Dermis microvascular lymphatic vessel endothelial cell (primary cell): ENCODE data around the gene VPS26B. TPM values are rescaled to one million over a fixed set of nuclear protein-coding genes. Genes with fewer than 3 reads are reported as not detected.
"Not testable (repeated sequence)": the region's sequence is repeated elsewhere in the genome, so short reads cannot be mapped to it uniquely, and the experiment has no call there.

Experiments
- DNase-seq, 2 donors: peaks; one replicate each; pipeline versions ENCODE4 v3.0.0 to v3.0.0-alpha.2; 2010; ENCODE audit warnings: low read depth in 2 of 2
- total RNA-seq: library from RNA; depleted of rRNA; stranded (reverse); fragments of >200 nt; gene quantifications from 2 replicates; pipeline ENCODE4 v1.2.1, GENCODE V29; 2014

Gene VPS26B
- total RNA-seq, 1 donor from 2014 or later, result 20.4 TPM

DNA sequence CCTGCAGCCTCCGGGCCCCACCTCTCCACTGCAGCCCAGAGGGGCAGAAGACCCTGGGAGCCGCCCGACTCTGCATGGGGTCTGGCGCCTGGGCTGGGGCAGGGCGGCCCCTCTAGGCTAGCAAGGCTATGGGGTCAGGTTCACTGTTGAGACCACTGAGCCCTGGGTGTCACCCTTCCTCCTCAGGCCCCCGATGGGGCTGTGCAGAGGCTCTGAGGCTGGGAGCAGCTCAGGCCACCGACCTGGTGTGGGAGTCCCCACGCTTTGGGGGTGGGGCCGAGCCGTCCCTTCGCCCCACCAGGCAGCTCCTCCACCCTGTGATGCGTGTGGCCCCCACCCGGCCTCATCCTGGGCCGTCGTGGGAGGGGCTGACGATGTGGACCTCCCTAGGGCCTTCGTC, 57.2 kb downstream of the VPS26B start:
- DNase-seq, result not testable (repeated sequence)

GRCh38 chr11:134282121-134283045, 57.9 kb downstream of the VPS26B start:
- no peak for DNase-seq

GRCh38 chr11:134283461-134284230, 59.2 kb downstream of the VPS26B start:
- DNase-seq, result no peak

DNA sequence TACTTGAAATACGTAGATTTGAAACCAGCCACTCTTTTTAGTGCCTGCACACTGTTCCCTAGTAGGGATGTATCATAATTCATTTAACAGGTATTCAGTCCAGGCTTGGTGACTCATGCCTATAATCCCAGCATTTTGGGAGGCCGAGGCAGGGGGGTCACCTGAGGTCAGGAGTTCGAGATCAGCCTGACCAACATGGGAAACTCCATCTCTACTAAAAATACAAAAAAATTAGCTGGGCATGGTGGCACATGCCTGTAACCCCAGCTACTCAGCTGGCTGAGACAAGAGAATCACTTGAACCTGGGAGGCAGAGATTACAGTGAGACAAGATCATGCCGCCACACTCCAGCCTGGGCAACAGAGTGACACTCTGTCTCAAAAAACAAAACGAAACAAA, 59.9 kb downstream of the VPS26B start:
- not testable (repeated sequence) for DNase-seq

GRCh38 chr11:134287561-134287960, 63.1 kb downstream of the VPS26B start:
- no peak for DNase-seq

DNA sequence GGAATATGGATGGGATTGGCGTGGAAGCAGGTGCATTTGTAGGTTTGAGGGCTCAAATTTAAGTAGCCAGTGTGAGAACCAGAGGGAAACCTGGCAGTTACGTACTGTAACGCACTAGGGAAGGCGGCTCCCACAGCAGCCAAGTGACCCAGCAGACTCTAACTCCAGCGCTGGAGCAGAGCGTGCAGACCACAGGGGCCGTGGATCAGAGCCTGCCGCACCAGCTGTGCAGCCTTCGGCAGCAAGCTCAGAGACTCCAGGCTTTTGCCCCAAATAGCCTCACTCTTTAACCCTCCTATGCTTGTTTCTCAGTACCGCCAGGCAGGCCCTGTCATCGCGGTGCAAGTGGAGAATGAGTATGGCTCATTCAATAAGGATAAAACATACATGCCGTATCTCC, 64.0 kb downstream of the VPS26B start:
- no peak for DNase-seq

DNA sequence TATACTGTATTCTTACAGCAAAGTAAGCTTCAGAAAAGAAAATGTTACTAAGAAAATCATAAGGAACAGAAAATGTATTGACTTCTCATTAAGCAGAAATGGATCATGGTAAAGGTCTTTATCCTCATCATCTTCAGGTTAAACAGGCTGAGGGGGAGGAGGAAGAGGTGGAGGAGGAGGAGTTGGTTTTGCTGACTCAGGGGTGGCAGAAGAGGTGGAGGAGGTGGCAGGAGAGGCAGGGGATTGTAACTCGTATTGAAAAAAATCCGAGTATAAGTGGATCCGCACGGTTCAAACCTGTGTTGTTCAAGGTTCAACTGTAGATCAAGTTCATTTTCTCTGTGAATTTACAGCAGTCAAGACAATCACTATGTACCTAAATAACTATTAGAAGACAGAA, 64.7 kb downstream of the VPS26B start:
- DNase-seq, result no peak

DNA sequence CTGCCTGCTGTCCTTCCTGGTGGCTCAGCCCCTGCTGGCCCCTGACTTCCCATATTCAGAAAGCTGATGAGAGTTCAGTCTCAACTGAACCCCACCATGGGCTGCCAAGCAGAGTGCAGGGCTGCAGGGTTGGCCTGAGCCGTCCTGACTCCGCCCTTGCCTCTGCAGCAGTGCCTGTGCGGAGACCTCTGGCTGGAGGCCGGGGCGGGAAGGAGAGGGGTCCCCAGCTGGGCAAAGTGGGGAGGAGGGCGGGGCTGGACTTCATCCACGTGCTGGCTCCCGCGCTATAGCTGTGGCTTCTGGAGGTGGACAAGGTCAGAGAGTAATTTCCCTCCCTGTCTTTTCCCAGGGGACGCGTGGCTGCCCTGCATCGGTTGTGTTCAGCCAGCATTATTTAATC, 65.3 kb downstream of the VPS26B start:
- no peak for DNase-seq

DNA sequence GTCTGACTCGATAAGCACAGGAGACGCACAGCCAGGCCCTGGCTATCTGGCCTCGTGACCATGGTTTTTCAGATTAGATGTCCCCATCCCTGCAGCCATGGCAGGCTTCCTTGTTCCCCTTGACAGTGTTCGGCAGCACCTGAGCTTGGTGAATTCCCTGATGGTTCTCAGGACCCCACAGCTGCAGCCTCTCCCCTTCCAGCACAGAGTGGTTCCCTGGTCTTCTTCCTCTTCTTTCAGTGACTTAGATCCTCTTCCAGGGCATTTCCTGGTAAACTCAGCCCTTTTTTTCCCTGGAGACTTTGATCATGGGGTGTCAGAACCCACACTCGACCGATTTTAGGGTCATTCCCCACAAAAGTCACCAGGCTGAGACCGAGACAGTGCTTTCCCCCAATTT, 66.2 kb downstream of the VPS26B start:
- DNase-seq, result no peak

DNA sequence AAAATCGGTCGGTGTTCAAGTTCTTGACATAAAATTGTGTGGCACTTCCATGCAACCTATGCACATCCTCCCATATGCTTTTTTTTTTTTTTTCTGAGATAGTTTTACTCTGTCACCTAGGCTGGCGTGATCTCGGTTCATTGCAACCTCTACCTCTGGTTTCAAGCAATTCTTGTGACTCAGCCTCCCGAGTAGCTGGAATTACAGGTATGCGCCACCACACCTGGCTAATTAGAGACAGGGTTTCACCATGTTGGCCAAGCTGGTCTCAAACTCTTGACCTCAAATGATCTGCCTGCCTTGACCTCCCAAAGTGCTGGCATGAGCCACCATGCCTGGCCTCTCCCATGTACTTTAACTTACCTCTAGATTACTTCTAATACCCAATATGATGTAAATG, 66.7 kb downstream of the VPS26B start:
- DNase-seq, result no peak

DNA sequence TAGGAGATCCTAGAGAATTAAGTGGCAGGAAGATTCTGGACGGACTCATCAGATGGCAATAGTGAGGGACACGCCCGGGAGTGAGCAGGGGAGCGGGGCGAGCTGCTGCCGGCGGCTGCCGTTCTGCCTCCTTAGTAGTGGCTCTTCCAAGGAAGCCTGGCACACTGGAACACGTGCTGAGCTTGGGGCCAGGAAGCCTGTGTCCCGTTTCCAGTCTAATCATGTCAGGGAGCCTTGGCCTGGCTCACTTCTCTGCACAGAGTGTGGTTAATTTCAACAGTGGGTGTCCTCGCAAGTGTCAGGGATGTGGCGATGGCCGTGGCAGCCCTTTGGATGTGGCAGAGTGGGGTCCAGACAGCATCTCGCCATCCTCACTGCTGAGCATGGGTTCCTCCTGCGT, 68.2 kb downstream of the VPS26B start:
- DNase-seq, result no peak

GRCh38 chr11:134293119-134294113, 68.9 kb downstream of the VPS26B start:
- DNase-seq, result no peak

GRCh38 chr11:134294664-134295063, 70.2 kb downstream of the VPS26B start:
- DNase-seq, result no peak

Other genes starting within 250 kb of the VPS26B start
- 8.6 and 15.8 TPM in 2 replicates for gene JAM3, start 155.6 kb upstream of the VPS26B start, total RNA-seq
- gene NCAPD3, start 704 bp upstream of the VPS26B start, total RNA-seq, result 17.8 and 19.0 TPM in 2 replicates
- 43.5 and 52.0 TPM in 2 replicates for gene THYN1, start 28.7 kb downstream of the VPS26B start, total RNA-seq
- 18.4 and 19.8 TPM in 2 replicates for gene ACAD8, start 28.9 kb downstream of the VPS26B start, total RNA-seq
- not detected in 2 replicates for gene GLB1L3, start 51.7 kb downstream of the VPS26B start, total RNA-seq
- 0.25 and 0.39 TPM in 2 replicates for gene GLB1L2, start 107.3 kb downstream of the VPS26B start, total RNA-seq
- gene B3GAT1, start 187.6 kb downstream of the VPS26B start, total RNA-seq, result not detected in 2 replicates